HL-60 (cell line): ENCODE measurements around the gene CAMKK1.

Source experiments
- POLR2AphosphoS5 ChIP-seq: IDR thresholded peaks from 2 replicates; pipeline ENCODE4 v1.6.1; 2012; ENCODE audit warnings: low read depth
- TF ChIP-seq, protein P1 (sequence below): IDR thresholded peaks from one replicate; pipeline ENCODE4 v1.5.1; 2011; ENCODE audit warnings: low read length, control low read depth, inconsistent platforms; ENCODE audit not compliant: insufficient read depth

DNA sequence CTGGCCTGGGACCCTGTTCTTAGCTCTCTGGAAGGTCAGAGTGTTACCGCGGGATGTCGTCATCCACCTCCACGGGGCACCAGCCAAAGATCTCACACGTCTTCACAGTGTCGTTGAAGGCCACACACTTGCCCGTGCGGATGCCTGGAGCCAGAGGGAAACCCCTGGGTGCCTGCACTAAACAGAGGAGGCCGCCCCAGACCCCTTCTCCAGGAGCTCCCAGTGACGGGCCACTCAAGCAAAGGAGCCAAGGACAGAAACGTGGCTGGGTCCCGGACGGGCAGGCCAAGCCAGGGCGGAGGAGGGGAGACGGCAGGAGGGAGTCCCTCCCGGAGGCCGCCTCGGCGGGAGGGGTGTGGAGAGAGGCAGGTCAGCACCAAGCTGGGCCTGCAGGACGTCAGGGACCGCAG lies 11.0 kb upstream of the CAMKK1 start:
- TF ChIP-seq, protein P1, sequence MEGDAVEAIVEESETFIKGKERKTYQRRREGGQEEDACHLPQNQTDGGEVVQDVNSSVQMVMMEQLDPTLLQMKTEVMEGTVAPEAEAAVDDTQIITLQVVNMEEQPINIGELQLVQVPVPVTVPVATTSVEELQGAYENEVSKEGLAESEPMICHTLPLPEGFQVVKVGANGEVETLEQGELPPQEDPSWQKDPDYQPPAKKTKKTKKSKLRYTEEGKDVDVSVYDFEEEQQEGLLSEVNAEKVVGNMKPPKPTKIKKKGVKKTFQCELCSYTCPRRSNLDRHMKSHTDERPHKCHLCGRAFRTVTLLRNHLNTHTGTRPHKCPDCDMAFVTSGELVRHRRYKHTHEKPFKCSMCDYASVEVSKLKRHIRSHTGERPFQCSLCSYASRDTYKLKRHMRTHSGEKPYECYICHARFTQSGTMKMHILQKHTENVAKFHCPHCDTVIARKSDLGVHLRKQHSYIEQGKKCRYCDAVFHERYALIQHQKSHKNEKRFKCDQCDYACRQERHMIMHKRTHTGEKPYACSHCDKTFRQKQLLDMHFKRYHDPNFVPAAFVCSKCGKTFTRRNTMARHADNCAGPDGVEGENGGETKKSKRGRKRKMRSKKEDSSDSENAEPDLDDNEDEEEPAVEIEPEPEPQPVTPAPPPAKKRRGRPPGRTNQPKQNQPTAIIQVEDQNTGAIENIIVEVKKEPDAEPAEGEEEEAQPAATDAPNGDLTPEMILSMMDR = no peak
- no peak for TF ChIP-seq POLR2AphosphoS5
